Stromal cell of bone marrow (primary cell): ENCODE data around the gene EVC.
A peak's percentile ranks its signal among the peaks of the same experiment; 100 is the strongest.
"Not testable (repeated sequence)": the region's sequence is repeated elsewhere in the genome, so short reads cannot be mapped to it uniquely, and the experiment has no call there.

ENCODE experiments used
- DNase-seq: peaks from one replicate; pipeline ENCODE4 v3.0.0-alpha.2; 2012; ENCODE audit warnings: low read depth

The EVC gene

DNA sequence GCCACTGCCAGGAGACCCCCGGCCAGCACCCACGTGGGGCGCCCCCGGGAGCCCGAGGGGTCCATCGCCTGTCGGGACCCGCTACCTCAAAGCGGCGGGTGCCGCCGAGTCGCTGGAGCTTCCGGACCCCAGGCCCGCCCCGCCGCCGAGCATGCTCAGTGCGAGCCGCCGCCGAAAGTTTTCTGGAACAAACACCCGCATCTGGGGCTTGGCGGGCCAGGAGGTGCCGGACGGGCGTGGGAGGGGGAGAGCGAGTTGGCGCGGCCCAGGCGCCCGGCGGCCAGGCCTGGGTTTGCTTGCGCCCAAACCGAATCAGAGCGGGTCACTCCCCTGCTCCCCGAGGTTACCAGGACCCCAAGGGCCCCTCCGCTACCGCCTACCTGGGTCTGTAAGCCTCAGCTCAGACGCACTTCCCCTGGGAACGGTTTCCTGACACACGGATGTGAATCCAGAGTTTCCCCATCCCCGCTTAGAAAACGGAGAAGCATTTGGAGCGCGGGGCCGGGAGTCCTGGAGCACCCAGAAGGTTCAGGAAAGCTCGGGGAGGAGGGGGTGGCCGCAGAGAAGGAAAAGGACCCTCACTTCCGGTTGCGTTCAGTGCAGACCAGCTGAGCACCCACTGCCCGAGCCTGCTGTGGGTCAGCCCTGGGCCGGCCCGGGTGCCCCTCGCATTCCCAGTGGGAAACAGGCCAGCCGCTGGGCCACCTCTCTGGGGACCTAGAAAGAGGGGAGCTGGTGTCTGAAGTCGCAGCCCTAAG lies 2.4 kb upstream of the EVC start, which contains the start of gene EVC2:
EVC2 (minus strand) TSS at position 111 of the 758 bp plus-strand sequence; CDS start at position 65, 46 bp downstream.
- peak; percentile 35 for DNase-seq

- DNase-seq, result no peak
Measured at GRCh38 chr4:5709207-5709575, 1.8 kb upstream of the EVC start.

GRCh38 chr4:5710065-5710960 lies 688 bp upstream of the EVC start:
- DNase-seq, result no peak

- DNase-seq, result no peak
Measured at GRCh38 chr4:5711479-5712184, 631 bp downstream of the EVC start.

- DNase-seq, result no peak
Measured at GRCh38 chr4:5712517-5712916, 1.5 kb downstream of the EVC start.

DNA sequence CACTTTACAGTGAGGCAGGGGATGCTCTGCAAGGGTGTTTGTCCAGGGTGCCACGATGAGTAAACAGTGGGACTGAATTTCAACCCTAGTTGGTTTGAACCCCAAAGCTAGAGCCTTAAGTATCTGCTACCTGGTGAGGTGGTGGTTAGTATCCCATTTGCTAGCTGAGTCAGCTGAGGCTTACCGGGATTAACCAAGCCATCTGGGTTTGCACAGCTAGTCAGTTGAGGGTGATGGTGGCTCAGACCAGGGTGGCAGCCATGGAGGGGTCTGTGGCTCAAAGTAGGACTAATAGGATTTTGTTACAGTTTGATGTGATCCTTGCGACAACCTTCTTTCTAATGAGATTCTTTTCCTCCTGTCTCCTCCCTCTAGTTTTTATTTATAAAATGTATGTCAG lies 1.9 kb downstream of the EVC start:
- DNase-seq, result no peak

- no peak for DNase-seq
Measured at GRCh38 chr4:5713861-5714260, 2.9 kb downstream of the EVC start.

DNA sequence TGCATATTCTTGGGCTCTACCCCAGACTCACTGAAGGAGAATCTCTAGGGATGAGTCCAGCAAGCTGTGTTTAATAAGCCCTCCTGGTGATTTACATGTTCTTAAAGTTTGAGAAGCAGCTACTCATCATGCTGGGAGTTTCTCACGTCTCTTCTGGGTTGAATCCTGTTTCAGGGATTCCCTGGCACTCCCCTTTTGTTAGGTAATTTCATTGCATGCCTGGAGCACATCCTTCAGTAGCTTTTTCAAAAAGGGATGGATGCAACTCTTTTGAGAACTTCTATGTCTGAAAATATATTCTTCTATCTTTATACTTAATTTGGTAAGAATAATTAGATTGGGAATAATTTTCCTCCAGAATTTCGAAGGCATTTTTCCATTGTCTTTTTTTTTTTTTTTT lies 4.4 kb downstream of the EVC start:
- DNase-seq, result no peak

DNA sequence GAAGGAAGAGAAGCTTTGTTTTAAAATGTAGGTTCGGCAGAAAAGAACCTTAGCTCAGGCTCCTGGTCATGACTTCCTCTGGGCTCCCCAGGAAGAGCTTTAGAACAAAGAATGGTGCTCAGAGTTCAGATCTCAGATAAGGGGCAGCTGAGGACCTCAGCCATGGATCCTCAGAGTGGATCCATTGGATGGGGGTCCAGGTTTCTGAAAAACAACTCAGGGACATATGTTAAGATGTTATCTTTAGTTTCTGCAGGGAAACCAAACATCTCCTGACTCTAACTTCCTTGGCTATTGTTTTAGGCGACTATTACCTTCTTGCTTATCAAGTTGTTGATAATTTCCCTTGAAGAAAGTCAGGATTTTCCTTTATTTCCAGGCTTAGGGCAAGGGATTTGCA lies 5.4 kb downstream of the EVC start:
- DNase-seq, result no peak

DNA sequence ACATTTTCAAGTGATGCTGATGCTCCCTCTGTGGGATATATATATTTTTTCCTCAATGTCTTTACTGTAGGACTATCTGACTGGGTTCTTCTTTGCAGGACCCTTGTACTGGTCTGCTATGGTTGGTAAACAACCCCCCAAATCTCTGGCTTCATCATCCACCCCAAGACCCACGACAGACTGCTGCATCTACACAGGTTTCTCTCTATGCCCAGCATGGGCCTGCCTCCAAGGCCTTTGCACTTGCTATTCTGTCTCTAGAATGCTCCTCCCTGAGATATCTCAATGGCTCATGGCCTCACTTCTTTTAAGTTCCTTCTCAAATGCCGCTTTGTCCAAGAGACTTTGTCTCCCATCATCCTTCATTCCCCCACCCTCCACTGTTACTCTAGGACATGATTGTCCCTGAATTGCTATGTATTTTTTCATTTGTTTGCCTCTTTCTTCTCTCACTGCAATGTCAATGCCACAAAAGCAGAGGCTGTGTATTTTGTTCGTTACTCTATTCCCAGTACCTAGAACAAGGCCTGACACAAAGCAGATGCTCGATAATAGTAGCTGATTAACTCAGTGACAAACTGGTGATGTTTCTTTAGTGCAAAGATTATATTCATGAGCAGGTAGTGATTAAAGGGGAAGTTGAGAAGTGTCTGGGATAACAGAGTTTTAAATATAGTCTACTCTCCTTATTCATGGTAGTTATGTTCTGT lies 6.6 kb downstream of the EVC start:
- no peak for DNase-seq

GRCh38 chr4:5718411-5718810 lies 7.4 kb downstream of the EVC start:
- no peak for DNase-seq

DNA sequence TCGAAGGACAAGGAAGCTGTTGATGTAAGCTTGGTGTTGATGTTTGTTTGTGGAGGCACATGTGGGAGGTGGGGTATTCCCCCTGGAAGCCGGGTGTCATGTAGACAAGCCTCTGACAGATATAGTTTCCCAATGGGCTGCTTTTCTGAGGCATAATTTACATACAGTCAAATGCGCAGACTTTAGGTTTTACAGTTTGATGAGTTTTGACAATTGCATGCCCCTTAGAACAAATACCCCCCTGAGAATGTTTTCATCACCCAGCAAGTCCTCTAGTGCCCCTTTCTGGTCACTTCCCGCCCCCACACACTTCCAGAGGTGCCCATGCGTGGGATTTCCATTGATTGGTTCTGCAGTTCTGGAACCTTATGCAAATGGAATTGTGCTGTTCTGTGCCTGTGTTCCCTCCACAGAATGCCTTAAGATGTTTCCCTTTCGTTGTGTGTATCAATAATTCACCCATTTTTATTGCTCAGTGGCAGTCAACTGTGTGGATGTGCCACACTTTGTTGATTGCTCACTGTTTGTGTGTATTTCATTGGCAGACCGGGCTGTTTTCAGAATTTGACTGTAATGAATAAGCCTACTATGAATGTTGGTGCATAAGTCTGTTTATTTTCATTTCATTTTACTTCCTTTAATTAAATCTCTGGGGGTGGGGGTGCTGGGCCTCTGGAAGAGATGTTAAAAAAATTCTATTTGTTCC lies 8.5 kb downstream of the EVC start:
- no peak for DNase-seq

DNA sequence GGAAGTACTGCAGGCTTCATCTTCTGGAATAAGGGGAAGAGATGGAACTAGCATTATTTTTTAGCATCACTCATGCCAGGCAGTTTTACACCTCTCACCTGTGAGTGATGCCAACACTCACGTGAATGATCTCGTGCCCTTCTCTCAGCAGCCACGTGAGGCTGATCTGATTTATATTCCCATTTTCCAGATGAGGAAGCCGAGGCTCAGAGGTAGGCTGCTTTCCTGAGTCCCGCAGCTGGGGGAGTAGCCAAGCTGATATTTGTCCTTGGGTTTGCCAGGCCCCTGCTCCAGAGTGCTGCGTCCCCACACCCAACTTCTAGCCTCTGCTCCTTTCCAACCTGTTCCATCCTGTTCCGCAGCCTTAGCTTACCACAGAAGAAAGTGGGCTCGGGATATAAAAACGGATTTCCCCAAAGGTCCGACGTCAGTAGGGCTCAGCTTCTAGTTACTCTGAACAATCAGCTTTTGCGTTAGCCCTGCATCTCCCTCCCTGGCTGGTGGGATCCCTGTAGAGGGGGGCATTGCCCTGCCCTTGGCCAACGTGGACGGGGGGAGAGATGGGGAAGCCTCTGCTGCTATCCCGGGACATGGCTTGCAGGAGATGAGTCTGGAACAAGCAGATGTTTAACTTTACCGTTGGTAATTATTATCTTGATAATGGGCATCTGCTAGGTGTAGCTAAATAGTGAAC lies 9.3 kb downstream of the EVC start:
- DNase-seq, result no peak

DNA sequence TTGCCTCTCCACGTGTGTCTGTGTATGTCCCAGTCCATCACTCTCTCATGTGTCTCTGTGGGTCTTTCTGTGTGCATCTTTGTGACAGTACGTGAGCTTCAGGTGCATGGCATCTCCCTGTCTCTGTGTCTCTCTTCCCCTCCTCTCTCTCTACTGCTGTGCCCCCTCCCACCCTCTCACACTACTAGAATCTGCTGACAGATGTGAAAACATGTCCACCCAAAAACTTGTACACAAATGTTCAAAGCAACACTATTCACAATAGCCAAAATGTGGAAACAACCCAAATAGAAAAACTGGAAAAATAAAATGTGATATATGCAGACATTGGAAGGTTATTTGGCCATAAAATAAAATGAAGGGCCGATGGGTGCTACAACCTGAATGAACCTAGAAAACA lies 10.0 kb downstream of the EVC start:
- no peak for DNase-seq

DNA sequence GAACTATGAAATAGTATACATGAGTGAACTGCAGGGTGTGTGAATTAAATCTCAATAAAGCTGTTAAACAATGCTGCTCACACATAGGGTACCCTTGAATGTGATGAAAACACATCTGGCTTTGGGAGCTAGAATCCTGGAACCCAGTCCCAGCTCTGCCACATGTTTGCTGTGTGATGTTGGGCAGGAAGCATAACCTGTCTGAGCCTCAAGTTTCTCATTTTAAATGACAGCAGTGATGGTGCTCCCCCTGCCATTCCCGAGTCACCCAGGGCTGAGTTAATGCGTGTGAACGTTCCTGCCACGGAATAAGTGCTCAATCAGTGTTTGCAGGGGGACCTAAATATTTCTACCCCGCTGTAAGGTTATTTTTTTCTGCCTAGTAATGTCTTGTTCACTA lies 10.9 kb downstream of the EVC start:
- no peak for DNase-seq

- peak; percentile 32 for DNase-seq
Measured at GRCh38 chr4:5722328-5722727, 11.3 kb downstream of the EVC start.

DNA sequence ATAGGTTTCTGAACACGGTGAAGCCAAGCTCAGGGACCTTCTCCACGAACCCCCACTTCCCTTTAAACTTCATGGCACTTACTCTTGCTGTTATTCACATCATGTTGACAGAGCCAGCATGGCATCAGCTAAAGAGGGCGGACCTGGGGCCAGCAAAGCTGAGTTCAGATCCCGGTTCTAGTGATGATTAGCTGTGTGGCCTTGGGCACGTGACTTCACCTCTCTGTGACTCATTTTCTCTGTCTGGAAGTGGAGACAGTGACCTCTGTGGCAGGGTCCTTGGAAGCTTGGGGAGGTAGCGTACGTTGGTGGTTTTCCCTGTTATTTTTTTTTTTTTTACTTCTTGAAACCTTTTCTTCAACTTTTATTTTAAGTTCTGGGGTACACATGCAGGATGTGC lies 13.4 kb downstream of the EVC start:
- no peak for DNase-seq

- not testable (repeated sequence) for DNase-seq
Measured at GRCh38 chr4:5728412-5728811, 17.4 kb downstream of the EVC start.

DNA sequence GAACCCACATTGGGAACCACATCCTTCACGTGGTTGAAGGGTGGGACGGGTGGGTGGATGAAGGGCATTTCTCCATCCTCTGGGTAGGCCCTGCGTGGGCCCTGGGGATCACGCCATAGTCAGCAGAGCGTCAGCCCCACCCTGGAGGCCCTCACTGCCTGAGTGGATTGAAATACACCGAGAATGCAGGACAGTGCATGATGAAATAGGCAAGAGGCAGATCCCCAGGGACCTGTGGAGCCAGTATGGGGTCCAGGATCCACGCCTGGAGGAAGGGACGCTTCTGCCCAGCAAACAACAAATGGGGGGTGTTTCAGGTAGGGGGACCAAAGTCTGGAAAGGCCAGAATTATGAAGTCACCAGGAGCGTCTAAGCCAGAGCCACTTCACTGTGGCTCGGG lies 19.4 kb downstream of the EVC start:
- no peak for DNase-seq
